HuH-7 (cell line): ENCODE results near the gene ATF3.

Experiments used
- DNase-seq: peaks from one replicate; pipeline ENCODE4 v3.0.0; 2011; ENCODE audit warnings: low spot score

Gene ATF3

GRCh38 chr1:212608392-212608958, at the start of gene ATF3:
ATF3 (plus strand) TSS chr1:212608761; CDS start chr1:212615022, 6,261 bp downstream.
- DNase-seq: peak; percentile 95

GRCh38 chr1:212559929-212560328, 48.6 kb upstream of the ATF3 start:
- DNase-seq: no peak

- no peak for DNase-seq
Measured at GRCh38 chr1:212560933-212561460, 47.6 kb upstream of the ATF3 start.

GRCh38 chr1:212561501-212561931, 47.0 kb upstream of the ATF3 start:
- DNase-seq: no peak

GRCh38 chr1:212562771-212563170, 45.8 kb upstream of the ATF3 start:
- no peak for DNase-seq

GRCh38 chr1:212565079-212565478, 43.5 kb upstream of the ATF3 start:
- no peak for DNase-seq

GRCh38 chr1:212565571-212566305, 42.8 kb upstream of the ATF3 start:
- DNase-seq: no peak

GRCh38 chr1:212566522-212567479, 41.8 kb upstream of the ATF3 start:
- DNase-seq: no peak

- DNase-seq: no peak
Measured at GRCh38 chr1:212567638-212568037, 40.9 kb upstream of the ATF3 start.

GRCh38 chr1:212568978-212569537, 39.5 kb upstream of the ATF3 start:
- DNase-seq: no peak

GRCh38 chr1:212574732-212575131, 33.8 kb upstream of the ATF3 start:
- no peak for DNase-seq

- no peak for DNase-seq
Measured at GRCh38 chr1:212575333-212575732, 33.2 kb upstream of the ATF3 start.

- DNase-seq: no peak
Measured at GRCh38 chr1:212578041-212578440, 30.5 kb upstream of the ATF3 start.

- DNase-seq: no peak
Measured at GRCh38 chr1:212581034-212581433, 27.5 kb upstream of the ATF3 start.

GRCh38 chr1:212582291-212582690, 26.3 kb upstream of the ATF3 start:
- no peak for DNase-seq

- DNase-seq: no peak
Measured at GRCh38 chr1:212582808-212583615, 25.5 kb upstream of the ATF3 start.

GRCh38 chr1:212583643-212584042, 24.9 kb upstream of the ATF3 start:
- no peak for DNase-seq

- DNase-seq: no peak
Measured at GRCh38 chr1:212584092-212584886, 24.3 kb upstream of the ATF3 start.

GRCh38 chr1:212585210-212585609, 23.4 kb upstream of the ATF3 start:
- no peak for DNase-seq
